Liver (tissue), 9 donors: ENCODE measurements around the gene BICDL1. TPM values are rescaled to one million over a fixed set of nuclear protein-coding genes. Genes with fewer than 3 reads are reported as not detected.

Experiments
- DNase-seq: peaks from one replicate; pipeline ENCODE4 v3.0.0-alpha.2; 2017; ENCODE audit warnings: low spot score
- H3K27ac ChIP-seq, 2 donors: one replicate each; pipeline ENCODE4 v1.7.0; 2013; ENCODE audit warnings: inconsistent platforms in 2 of 2, low read length in 2 of 2, control low read depth in 1 of 2, low read depth in 1 of 2, mild to moderate bottlenecking in 1 of 2
- H3K27me3 ChIP-seq, 4 donors: one replicate each; pipeline versions ENCODE4 v1.6.1 to v1.7.0; 2013; ENCODE audit warnings: low read length in 3 of 4, inconsistent platforms in 1 of 4, mild to moderate bottlenecking in 1 of 4, moderate library complexity in 1 of 4; ENCODE audit not compliant: control insufficient read depth in 4 of 4, insufficient read depth in 4 of 4
- H3K36me3 ChIP-seq, 4 donors: one replicate each; pipeline versions ENCODE4 v1.6.1 to v1.7.0; 2013; ENCODE audit warnings: low read length in 3 of 4, mild to moderate bottlenecking in 3 of 4, low read depth in 1 of 4, moderate library complexity in 1 of 4; ENCODE audit not compliant: control insufficient read depth in 4 of 4, insufficient read depth in 3 of 4
- H3K4me1 ChIP-seq, 4 donors: one replicate each; pipeline versions ENCODE4 v1.6.1 to v1.7.0; 2013; ENCODE audit warnings: low read length in 3 of 4, mild to moderate bottlenecking in 3 of 4, moderate library complexity in 1 of 4; ENCODE audit not compliant: control insufficient read depth in 4 of 4, insufficient read depth in 4 of 4
- H3K4me3 ChIP-seq, 3 donors: one replicate each; pipeline versions ENCODE4 v1.6.1 to v1.7.0; 2013; ENCODE audit warnings: low read length in 3 of 3, control low read depth in 1 of 3, low read depth in 1 of 3, mild to moderate bottlenecking in 1 of 3
- H3K9ac ChIP-seq, 2 donors: one replicate each; pipeline ENCODE4 v1.7.0; 2013; ENCODE audit warnings: low read length in 2 of 2, mild to moderate bottlenecking in 2 of 2, moderate library complexity in 2 of 2, control low read depth in 1 of 2, low read depth in 1 of 2
- H3K9me3 ChIP-seq, 4 donors: one replicate each; pipeline versions ENCODE4 v1.6.1 to v1.7.0; 2013; ENCODE audit warnings: low read length in 3 of 4; ENCODE audit not compliant: control insufficient read depth in 4 of 4
- ATF3 ChIP-seq: IDR thresholded peaks from 2 replicates; pipeline ENCODE4 v1.6.1; 2016; ENCODE audit warnings: antibody characterized with exemption
- EGR1 ChIP-seq, 2 donors: IDR thresholded peaks; 2 replicates each; pipeline ENCODE4 v1.6.1; 2016 to 2018; ENCODE audit warnings: antibody characterized with exemption in 2 of 2, low read depth in 2 of 2
- FOXA1 ChIP-seq: IDR thresholded peaks from 2 replicates; pipeline ENCODE4 v1.6.1; 2016; ENCODE audit warnings: antibody characterized with exemption
- FOXA2 ChIP-seq: IDR thresholded peaks from 2 replicates; pipeline ENCODE4 v1.6.1; 2016; ENCODE audit warnings: antibody characterized with exemption
- GABPA ChIP-seq, 2 donors: IDR thresholded peaks in 1 of 2; conservative IDR thresholded peaks in 1 of 2; 2 replicates each; pipeline ENCODE4 v1.6.1; 2016; ENCODE audit warnings: antibody characterized with exemption in 2 of 2, mild to moderate bottlenecking in 1 of 2, moderate library complexity in 1 of 2
- HNF4A ChIP-seq, 2 donors: conservative IDR thresholded peaks; 2 replicates each; pipeline ENCODE4 v1.6.1; 2016; ENCODE audit warnings: antibody characterized with exemption in 2 of 2, mild to moderate bottlenecking in 2 of 2
- HNF4G ChIP-seq: IDR thresholded peaks from 2 replicates; pipeline ENCODE4 v1.6.1; 2016; ENCODE audit warnings: antibody characterized with exemption
- JUND ChIP-seq, 2 donors: IDR thresholded peaks; 2 replicates each; pipeline ENCODE4 v1.6.1; 2016; ENCODE audit warnings: antibody characterized with exemption in 2 of 2
- MAX ChIP-seq: IDR thresholded peaks from 2 replicates; pipeline ENCODE4 v1.6.1; 2016; ENCODE audit warnings: antibody characterized with exemption
- NR2F2 ChIP-seq: IDR thresholded peaks from 2 replicates; pipeline ENCODE4 v1.6.1; 2016; ENCODE audit warnings: antibody characterized with exemption
- RXRA ChIP-seq, 2 donors: IDR thresholded peaks; 2 replicates each; pipeline ENCODE4 v1.6.1; 2017 to 2018; ENCODE audit warnings: antibody characterized with exemption in 2 of 2, mild to moderate bottlenecking in 1 of 2
- SP1 ChIP-seq: IDR thresholded peaks from 2 replicates; pipeline ENCODE4 v1.6.1; 2018; ENCODE audit warnings: antibody characterized with exemption, mild to moderate bottlenecking
- TAF1 ChIP-seq: conservative IDR thresholded peaks from 2 replicates; pipeline ENCODE4 v1.6.1; 2016; ENCODE audit warnings: antibody characterized with exemption, mild to moderate bottlenecking
- YY1 ChIP-seq: IDR thresholded peaks from 2 replicates; pipeline ENCODE4 v1.6.1; 2016; ENCODE audit warnings: antibody characterized with exemption, mild to moderate bottlenecking
- WGBS: extraction: QIAGEN DNeasy Blood & Tissue Kit; methylation state at CpG from one replicate; pipeline ENCODE4 v1.1.7; 2013; 5-methylcytosine and 5-hydroxymethylcytosine counted together
- polyA plus RNA-seq, 2 donors: library from polyadenylated mRNA; stranded (reverse) in 1 of 2; unstranded in 1 of 2; fragments of 200-250 nt in 1 of 2; fragments of >200 nt in 1 of 2; fragmentation: Nextera tagmentation in 1 of 2; extraction: Ambion mirVana in 1 of 2; gene quantifications; one replicate each; pipeline versions ENCODE4 v1.2.1 to v1.2.3, GENCODE V29; 2013 to 2015
- total RNA-seq, 2 donors: library from RNA; depleted of rRNA; stranded (reverse); fragments of >200 nt; gene quantifications; one replicate each; pipeline ENCODE4 v1.2.3, GENCODE V29; 2014
- TF ChIP-seq, protein P1 (sequence below): IDR thresholded peaks from 2 replicates; pipeline ENCODE4 v1.6.1; 2016; ENCODE audit warnings: antibody characterized with exemption
- TF ChIP-seq, protein P2 (sequence below): IDR thresholded peaks from 2 replicates; pipeline ENCODE4 v1.6.1; 2016; ENCODE audit warnings: antibody characterized with exemption, mild to moderate bottlenecking
- TF ChIP-seq, protein P3 (sequence below): fragments of 150-350 bp; IDR thresholded peaks from 2 replicates; pipeline ENCODE4 v1.5.1; 2017; ENCODE audit warnings: improper control_type of control experiment, low read depth, low read length; ENCODE audit not compliant: missing input control
- donor health status: healthy.
- donor health status: healthy.
- donor health status: healthy.
- donor health status: healthy.
- donor health status: healthy.

BICDL1 gene
- total and polyA plus RNA-seq, 4 donors = 0.65 to 3.8 (median 2.3) TPM

DNA sequence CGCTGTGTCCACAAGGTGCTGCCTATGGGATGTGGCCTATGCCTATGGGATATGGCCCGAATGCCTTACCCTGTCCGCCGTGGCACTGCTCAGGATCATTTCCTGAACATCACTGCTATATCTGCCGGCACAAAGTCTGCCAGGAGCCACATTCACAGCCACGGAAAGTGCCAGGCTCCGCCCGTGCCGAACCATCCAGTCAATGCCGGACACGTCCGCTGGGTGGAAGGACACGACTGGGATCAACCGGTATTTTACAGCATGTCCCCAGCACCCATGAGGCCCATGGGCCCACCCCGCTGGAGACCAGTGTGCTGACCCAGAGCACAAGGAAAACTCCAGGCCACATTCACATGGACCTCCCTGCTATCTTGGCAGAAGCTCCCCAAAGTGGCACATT lies 142.1 kb downstream of the BICDL1 start (continued):
- TF ChIP-seq, protein P1, sequence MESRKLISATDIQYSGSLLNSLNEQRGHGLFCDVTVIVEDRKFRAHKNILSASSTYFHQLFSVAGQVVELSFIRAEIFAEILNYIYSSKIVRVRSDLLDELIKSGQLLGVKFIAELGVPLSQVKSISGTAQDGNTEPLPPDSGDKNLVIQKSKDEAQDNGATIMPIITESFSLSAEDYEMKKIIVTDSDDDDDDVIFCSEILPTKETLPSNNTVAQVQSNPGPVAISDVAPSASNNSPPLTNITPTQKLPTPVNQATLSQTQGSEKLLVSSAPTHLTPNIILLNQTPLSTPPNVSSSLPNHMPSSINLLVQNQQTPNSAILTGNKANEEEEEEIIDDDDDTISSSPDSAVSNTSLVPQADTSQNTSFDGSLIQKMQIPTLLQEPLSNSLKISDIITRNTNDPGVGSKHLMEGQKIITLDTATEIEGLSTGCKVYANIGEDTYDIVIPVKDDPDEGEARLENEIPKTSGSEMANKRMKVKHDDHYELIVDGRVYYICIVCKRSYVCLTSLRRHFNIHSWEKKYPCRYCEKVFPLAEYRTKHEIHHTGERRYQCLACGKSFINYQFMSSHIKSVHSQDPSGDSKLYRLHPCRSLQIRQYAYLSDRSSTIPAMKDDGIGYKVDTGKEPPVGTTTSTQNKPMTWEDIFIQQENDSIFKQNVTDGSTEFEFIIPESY = no peak
- TF ChIP-seq HNF4A (conservative IDR thresholded peaks at IDR 0.05) (no peak), ATF3 (no peak)

DNA sequence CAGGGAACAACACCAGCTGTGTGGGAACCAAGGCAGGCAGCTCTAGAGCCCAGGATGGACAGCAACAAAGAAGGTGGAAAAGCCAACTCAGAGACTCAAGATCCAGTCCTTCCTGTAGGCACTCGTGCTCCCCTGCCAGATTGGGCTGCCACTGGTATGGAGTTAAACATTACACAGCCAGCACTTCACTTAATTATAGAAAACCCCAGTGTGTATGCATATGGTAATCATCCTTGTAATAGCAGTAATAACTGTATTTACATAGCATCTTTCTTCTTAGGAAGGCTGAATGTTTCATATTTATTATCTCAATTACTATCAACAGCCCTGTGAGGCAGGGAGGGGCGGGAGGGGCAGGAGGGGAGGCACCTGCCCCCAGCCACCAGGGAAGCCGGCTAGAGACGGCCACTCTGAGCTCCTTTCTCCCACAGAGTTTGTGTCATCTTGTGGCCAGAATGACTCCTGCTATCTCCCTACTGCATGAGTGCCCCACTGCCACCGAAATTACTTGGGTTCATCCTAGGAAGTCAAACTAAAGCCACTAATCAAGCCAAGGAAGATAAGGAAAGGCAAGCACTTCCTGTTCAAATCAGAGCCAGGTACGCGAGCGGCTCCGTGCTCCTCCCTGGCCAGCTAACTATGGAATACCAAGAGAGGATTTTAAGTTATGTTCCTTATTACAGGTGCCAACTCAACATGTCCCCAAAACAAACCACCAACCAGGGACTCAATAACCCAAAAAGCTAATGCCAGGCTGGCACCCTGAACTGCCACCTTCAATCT lies 143.2 kb downstream of the BICDL1 start:
- TF ChIP-seq RXRA (IDR thresholded peaks at IDR 0.05) (no peak), JUND (IDR thresholded peaks at IDR 0.05) (no peak)
- TF ChIP-seq, protein P2, sequence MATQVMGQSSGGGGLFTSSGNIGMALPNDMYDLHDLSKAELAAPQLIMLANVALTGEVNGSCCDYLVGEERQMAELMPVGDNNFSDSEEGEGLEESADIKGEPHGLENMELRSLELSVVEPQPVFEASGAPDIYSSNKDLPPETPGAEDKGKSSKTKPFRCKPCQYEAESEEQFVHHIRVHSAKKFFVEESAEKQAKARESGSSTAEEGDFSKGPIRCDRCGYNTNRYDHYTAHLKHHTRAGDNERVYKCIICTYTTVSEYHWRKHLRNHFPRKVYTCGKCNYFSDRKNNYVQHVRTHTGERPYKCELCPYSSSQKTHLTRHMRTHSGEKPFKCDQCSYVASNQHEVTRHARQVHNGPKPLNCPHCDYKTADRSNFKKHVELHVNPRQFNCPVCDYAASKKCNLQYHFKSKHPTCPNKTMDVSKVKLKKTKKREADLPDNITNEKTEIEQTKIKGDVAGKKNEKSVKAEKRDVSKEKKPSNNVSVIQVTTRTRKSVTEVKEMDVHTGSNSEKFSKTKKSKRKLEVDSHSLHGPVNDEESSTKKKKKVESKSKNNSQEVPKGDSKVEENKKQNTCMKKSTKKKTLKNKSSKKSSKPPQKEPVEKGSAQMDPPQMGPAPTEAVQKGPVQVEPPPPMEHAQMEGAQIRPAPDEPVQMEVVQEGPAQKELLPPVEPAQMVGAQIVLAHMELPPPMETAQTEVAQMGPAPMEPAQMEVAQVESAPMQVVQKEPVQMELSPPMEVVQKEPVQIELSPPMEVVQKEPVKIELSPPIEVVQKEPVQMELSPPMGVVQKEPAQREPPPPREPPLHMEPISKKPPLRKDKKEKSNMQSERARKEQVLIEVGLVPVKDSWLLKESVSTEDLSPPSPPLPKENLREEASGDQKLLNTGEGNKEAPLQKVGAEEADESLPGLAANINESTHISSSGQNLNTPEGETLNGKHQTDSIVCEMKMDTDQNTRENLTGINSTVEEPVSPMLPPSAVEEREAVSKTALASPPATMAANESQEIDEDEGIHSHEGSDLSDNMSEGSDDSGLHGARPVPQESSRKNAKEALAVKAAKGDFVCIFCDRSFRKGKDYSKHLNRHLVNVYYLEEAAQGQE = no peak
- Histone ChIP-seq H3K9me3 (no peaks in the 10 kb centered on the region), H3K4me1 (no peaks in the 10 kb centered on the region), H3K9ac (no peak overlapping the region), H3K27me3 (no peaks in the 10 kb centered on the region), H3K36me3 (peaks cover 40 to 96% (median 82%) of the 10 kb centered on the region in 4 donors), H3K27ac (no peak overlapping the region), H3K4me3 (no peak overlapping the region)
- no peak for DNase-seq
- WGBS = 86% methylated on average over 9 of the region's 9 CpGs

DNA sequence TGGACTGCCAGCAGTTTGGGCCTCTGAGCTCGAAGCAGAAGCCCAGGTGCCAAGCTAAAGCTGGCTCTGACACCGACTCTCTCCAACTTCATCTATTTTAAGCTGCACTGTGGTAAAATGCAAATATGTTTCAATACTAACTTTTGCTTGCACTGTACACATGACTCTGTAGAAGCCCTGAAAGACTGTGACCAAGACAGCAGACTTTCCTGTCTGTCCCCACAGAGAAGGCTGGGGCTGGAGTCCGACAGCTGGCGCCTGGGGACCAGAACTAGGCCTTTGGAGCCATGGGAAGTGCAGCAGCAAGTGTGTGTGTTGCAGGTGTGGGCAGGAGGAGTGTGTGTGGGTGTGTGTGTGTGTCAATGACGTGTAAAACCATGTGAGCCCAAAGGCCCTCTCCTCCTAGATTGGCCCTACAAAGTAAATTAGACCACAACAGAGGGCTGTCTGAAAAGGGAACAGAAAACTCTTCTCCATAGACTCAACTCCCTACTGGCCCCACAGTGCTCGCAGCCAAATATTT lies 143.9 kb downstream of the BICDL1 start:
- Histone ChIP-seq H3K4me1 (no peaks in the 10 kb centered on the region), H3K27ac (no peak overlapping the region), H3K36me3 (peaks cover 43 to 96% (median 82%) of the 10 kb centered on the region in 4 donors), H3K27me3 (no peaks in the 10 kb centered on the region), H3K9ac (no peak overlapping the region), H3K9me3 (no peaks in the 10 kb centered on the region), H3K4me3 (no peak overlapping the region)
- TF ChIP-seq YY1 = no peak
- TF ChIP-seq, protein P3, sequence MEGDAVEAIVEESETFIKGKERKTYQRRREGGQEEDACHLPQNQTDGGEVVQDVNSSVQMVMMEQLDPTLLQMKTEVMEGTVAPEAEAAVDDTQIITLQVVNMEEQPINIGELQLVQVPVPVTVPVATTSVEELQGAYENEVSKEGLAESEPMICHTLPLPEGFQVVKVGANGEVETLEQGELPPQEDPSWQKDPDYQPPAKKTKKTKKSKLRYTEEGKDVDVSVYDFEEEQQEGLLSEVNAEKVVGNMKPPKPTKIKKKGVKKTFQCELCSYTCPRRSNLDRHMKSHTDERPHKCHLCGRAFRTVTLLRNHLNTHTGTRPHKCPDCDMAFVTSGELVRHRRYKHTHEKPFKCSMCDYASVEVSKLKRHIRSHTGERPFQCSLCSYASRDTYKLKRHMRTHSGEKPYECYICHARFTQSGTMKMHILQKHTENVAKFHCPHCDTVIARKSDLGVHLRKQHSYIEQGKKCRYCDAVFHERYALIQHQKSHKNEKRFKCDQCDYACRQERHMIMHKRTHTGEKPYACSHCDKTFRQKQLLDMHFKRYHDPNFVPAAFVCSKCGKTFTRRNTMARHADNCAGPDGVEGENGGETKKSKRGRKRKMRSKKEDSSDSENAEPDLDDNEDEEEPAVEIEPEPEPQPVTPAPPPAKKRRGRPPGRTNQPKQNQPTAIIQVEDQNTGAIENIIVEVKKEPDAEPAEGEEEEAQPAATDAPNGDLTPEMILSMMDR = no peak
- no peak for TF ChIP-seq GABPA (IDR thresholded peaks at IDR 0.05 in 1 of 2, conservative IDR thresholded peaks at IDR 0.05 in 1 of 2)
- no peak for TF ChIP-seq SP1
- no peak for TF ChIP-seq FOXA2
- TF ChIP-seq HNF4G = no peak
- TF ChIP-seq FOXA1 = no peak
- no peak for TF ChIP-seq RXRA (IDR thresholded peaks at IDR 0.05)
- no peak for TF ChIP-seq NR2F2
- no peak for TF ChIP-seq EGR1 (IDR thresholded peaks at IDR 0.05; ENCODE audit: low read depth in 2 of 2)
- TF ChIP-seq HNF4A (conservative IDR thresholded peaks at IDR 0.05) = no peak
- no peak for TF ChIP-seq ATF3
- no peak for TF ChIP-seq MAX
- TF ChIP-seq JUND (IDR thresholded peaks at IDR 0.05) = no peak
- TF ChIP-seq TAF1 = no peak
- WGBS = 94% methylated on average over 6 of the region's 6 CpGs
- DNase-seq = no peak
